ENCODE results near the gene ARL14EPL. TPM values are rescaled to one million over a fixed set of nuclear protein-coding genes. Genes with fewer than 3 reads are reported as not detected.

The ARL14EPL gene
- total RNA-seq = not detected in 2 replicates

DNA sequence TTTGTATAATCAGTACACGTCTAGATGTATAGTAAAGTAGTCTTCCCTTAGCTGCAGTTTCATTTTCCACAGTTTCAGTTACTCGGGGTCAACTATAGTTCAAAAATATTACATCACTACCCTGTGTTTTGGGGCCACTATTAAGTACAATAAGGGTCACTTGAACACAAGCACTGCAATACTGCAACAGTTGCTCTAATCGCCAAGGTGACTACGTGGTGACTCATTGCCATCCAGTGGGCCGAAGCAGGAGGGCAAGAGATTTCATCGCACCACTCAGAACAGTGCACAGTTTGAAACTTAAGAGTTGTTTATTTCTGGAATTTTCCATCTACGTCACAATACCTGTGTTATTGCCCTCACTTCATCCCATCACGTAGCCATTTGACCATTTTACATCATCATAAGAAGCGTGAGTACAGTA, at the start of gene ARL14EPL:
Gene ARL14EPL, plus strand, starts transcription at position 379 of the 424 bp plus-strand sequence. CDS start 18,994 bp downstream, outside the sequence.

GRCh38 chr5:116084871-116085715, 52.8 kb downstream of the ARL14EPL start, which contains the start of gene COMMD10:
Gene COMMD10, plus strand, starts transcription at chr5:116085025.

Other genes with a start within 250 kb of the ARL14EPL start
- not detected in 2 replicates for gene CDO1, start 215.8 kb upstream of the ARL14EPL start, total RNA-seq
- gene ATG12, start 190.9 kb upstream of the ARL14EPL start, total RNA-seq = 23.0 and 43.8 TPM in 2 replicates
- 139 and 257 TPM in 2 replicates for gene AP3S1, start 190.5 kb upstream of the ARL14EPL start, total RNA-seq
- gene LVRN, start 70.0 kb upstream of the ARL14EPL start, total RNA-seq = not detected in 2 replicates
- 22.8 and 31.0 TPM in 2 replicates for gene COMMD10, start 52.6 kb downstream of the ARL14EPL start, total RNA-seq